MM.1S (cell line): Measurements from ENCODE around the gene CENPQ.
A peak's percentile ranks its signal among the peaks of the same experiment; 100 is the strongest.

ENCODE experiments used
- DNase-seq: peaks from one replicate; pipeline ENCODE4 v3.0.0-alpha.2; 2015
- H2AFZ ChIP-seq: fragments of 300-600 bp; sonication (generic); 2 replicates; pipeline ENCODE4 v1.6.0; 2016; ENCODE audit warnings: antibody characterized with exemption, low read length
- H3F3A ChIP-seq: fragments of 300-600 bp; sonication (generic); 2 replicates; pipeline ENCODE4 v1.6.1; 2016; ENCODE audit warnings: mild to moderate bottlenecking, antibody characterized with exemption, low read length, moderate library complexity, mixed read lengths; ENCODE audit not compliant: insufficient read depth
- H3K27ac ChIP-seq: fragments of 300-600 bp; sonication (generic); 2 replicates; pipeline ENCODE4 v1.5.1; 2016; ENCODE audit warnings: mild to moderate bottlenecking, low read length
- H3K27me3 ChIP-seq: fragments of 300-600 bp; sonication (generic); replicated peaks from 2 replicates; pipeline ENCODE4 v1.6.0; 2016; ENCODE audit warnings: low read length; ENCODE audit not compliant: insufficient read depth
- H3K36me3 ChIP-seq: fragments of 300-600 bp; sonication (generic); replicated peaks from 2 replicates; pipeline ENCODE4 v1.6.1; 2016; ENCODE audit warnings: mild to moderate bottlenecking, low read length, mixed read lengths; ENCODE audit not compliant: insufficient read depth
- H3K4me1 ChIP-seq: fragments of 300-600 bp; sonication (generic); 2 replicates; pipeline ENCODE4 v1.6.1; 2016; ENCODE audit warnings: low read length, mixed read lengths
- H3K4me2 ChIP-seq: fragments of 300-600 bp; sonication (generic); 2 replicates; pipeline ENCODE4 v1.6.0; 2016; ENCODE audit warnings: low read depth, low read length
- H3K4me3 ChIP-seq: fragments of 300-600 bp; sonication (generic); 2 replicates; pipeline ENCODE4 v1.5.1; 2016; ENCODE audit warnings: low read length, mixed read lengths
- H3K79me2 ChIP-seq: fragments of 300-600 bp; sonication (generic); 2 replicates; pipeline ENCODE4 v1.6.1; 2016; ENCODE audit warnings: mixed run types, low read length, mixed read lengths
- H3K9ac ChIP-seq: fragments of 300-600 bp; sonication (generic); 2 replicates; pipeline ENCODE4 v1.6.1; 2016; ENCODE audit warnings: low read length, mixed read lengths
- H3K9me2 ChIP-seq: fragments of 300-600 bp; sonication (generic); replicated peaks from 2 replicates; pipeline ENCODE4 v1.6.1; 2016; ENCODE audit warnings: mild to moderate bottlenecking, low read length, mixed read lengths; ENCODE audit not compliant: insufficient read depth
- H3K9me3 ChIP-seq: fragments of 300-600 bp; sonication (generic); replicated peaks from 2 replicates; pipeline ENCODE4 v1.6.1; 2016; ENCODE audit warnings: mild to moderate bottlenecking, low read length, mixed read lengths; ENCODE audit not compliant: insufficient read depth
- H4K20me1 ChIP-seq: fragments of 300-600 bp; sonication (generic); 2 replicates; pipeline ENCODE4 v1.6.1; 2016; ENCODE audit warnings: mild to moderate bottlenecking, low read length, moderate library complexity, mixed read lengths; ENCODE audit not compliant: insufficient read depth
- EZH2 ChIP-seq: fragments of 300-600 bp; sonication (generic); optimal IDR thresholded peaks from 2 replicates; pipeline ENCODE3; 2017; ENCODE audit warnings: low read depth, mild to moderate bottlenecking, antibody characterized with exemption, low read length, mixed read lengths
- EZH2phosphoT487 ChIP-seq: fragments of 300-600 bp; sonication (generic); IDR thresholded peaks from 2 replicates; pipeline ENCODE4 v1.6.1; 2018; ENCODE audit warnings: antibody characterized with exemption, low read length
- TF ChIP-seq, protein P1 (sequence below): fragments of 300-600 bp; sonication (generic); IDR thresholded peaks from 2 replicates; pipeline ENCODE4 v1.5.1; 2016; ENCODE audit warnings: antibody characterized with exemption, low read length, mixed read lengths

Gene CENPQ

DNA sequence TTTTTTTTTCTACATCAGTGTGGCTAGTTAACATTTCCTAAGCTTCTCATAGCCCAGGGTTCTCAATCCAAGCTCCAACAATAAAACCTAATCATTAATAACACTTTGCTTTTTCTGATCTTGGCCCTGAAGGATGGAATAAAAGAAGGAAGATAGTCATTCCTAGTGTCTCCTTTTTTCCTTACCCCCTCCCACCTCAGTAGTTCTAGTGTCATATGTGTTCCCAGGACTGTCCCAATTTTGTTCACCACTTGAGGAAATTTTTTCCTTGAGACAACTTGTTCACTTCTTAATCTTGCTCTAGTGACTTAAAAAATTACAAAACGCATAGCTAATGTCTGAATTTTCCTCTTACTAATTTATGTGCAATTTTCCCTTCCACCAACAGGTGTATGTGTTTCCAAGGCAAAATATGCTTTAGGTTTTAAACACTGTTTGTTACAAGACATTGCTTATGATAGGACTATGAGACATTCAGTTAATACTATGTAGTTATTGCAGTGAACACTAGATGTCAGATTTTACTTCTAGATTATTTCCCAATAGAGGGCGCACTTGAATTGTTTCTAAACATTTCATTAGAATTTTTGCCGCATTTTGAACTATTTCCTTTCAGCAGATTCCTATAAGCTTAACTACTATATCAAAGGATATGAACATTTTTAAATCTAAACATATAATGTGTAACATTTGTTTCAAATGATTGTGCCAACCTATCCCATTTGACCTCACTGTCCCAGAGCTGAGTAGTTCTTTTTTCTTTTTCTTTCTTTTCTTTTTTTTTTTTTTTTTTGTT, 68.8 kb downstream of the CENPQ start:
- DNase-seq: peak; percentile 85
- Histone ChIP-seq H3F3A (no peaks in the 10 kb centered on the region), H3K79me2 (no peaks in the 10 kb centered on the region), H3K9me3 (no peaks in the 10 kb centered on the region), H3K4me3 (peak overlapping the region; percentile 56), H3K4me1 (no peaks in the 10 kb centered on the region), H3K36me3 (no peaks in the 10 kb centered on the region), H3K27me3 (no peaks in the 10 kb centered on the region), H2AFZ (peak overlapping the region; percentile 73; the same call in 1 of the 2 replicates), H3K9ac (peak overlapping the region; percentile 41; the same call in 1 of the 2 replicates), H3K4me2 (peak overlapping the region; percentile 56; the same call in 1 of the 2 replicates), H3K9me2 (no peaks in the 10 kb centered on the region), H4K20me1 (no peaks in the 10 kb centered on the region), H3K27ac (no peak overlapping the region)
- TF ChIP-seq, protein P1, sequence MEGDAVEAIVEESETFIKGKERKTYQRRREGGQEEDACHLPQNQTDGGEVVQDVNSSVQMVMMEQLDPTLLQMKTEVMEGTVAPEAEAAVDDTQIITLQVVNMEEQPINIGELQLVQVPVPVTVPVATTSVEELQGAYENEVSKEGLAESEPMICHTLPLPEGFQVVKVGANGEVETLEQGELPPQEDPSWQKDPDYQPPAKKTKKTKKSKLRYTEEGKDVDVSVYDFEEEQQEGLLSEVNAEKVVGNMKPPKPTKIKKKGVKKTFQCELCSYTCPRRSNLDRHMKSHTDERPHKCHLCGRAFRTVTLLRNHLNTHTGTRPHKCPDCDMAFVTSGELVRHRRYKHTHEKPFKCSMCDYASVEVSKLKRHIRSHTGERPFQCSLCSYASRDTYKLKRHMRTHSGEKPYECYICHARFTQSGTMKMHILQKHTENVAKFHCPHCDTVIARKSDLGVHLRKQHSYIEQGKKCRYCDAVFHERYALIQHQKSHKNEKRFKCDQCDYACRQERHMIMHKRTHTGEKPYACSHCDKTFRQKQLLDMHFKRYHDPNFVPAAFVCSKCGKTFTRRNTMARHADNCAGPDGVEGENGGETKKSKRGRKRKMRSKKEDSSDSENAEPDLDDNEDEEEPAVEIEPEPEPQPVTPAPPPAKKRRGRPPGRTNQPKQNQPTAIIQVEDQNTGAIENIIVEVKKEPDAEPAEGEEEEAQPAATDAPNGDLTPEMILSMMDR: peak; percentile 98
- TF ChIP-seq EZH2phosphoT487 (no peak), EZH2 (no peak)

DNA sequence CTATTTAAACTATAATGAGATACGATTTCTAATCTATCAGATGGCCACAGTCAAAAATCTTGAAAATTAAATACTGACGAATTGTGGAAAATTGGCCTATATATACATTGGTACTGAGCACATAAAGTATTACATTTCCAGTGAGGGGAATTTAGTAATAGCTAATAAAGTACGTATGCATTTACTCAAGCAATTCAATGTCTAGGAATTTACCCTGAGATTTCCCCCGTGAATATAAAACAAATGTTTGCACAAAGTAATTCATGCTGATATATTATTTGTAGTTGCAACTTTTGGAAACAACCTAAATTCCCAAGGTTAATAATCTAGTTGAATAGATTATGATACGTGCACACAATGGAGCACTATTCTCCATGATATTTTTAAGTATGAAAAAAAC, 72.6 kb downstream of the CENPQ start:
- H2AFZ ChIP-seq: no peak overlapping the region
- H3K4me3 ChIP-seq: no peak overlapping the region
- no peaks in the 10 kb centered on the region for H4K20me1 ChIP-seq
- H3F3A ChIP-seq: no peaks in the 10 kb centered on the region
- H3K27me3 ChIP-seq: no peaks in the 10 kb centered on the region
- H3K27ac ChIP-seq: no peak overlapping the region
- H3K9me3 ChIP-seq: no peaks in the 10 kb centered on the region
- H3K36me3 ChIP-seq: no peaks in the 10 kb centered on the region
- H3K9ac ChIP-seq: no peak overlapping the region
- no peaks in the 10 kb centered on the region for H3K79me2 ChIP-seq
- no peak for DNase-seq
- no peaks in the 10 kb centered on the region for H3K9me2 ChIP-seq
- TF ChIP-seq, protein P1: no peak
- no peak for TF ChIP-seq EZH2
- no peak for TF ChIP-seq EZH2phosphoT487
- H3K4me2 ChIP-seq: no peak overlapping the region
- no peaks in the 10 kb centered on the region for H3K4me1 ChIP-seq

DNA sequence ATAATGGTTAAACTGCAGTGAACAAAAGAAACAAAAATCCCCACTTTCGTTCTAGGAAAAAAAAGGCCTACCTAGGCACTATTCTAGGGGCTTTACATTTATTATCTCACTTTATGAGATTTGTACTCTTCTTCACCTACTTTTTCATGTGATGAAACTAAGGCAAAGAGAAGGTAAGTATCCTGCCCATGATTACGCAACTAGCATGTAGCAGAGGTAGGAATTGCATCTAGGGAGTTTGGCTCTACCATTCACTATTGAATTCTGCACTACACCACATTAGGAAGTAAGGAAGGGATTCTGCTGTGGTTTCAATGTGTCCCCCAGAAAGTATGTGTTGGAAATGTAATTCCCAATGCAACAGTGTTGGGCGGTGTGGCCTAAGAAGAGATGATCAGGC, 75.9 kb downstream of the CENPQ start:
- no peak overlapping the region for H3K27ac ChIP-seq
- TF ChIP-seq EZH2phosphoT487 (no peak), EZH2 (no peak)
- TF ChIP-seq, protein P1: no peak
- H3K9me3 ChIP-seq: no peaks in the 10 kb centered on the region
- no peak overlapping the region for H3K4me2 ChIP-seq
- H3F3A ChIP-seq: no peaks in the 10 kb centered on the region
- no peaks in the 10 kb centered on the region for H3K27me3 ChIP-seq
- H3K79me2 ChIP-seq: no peaks in the 10 kb centered on the region
- H2AFZ ChIP-seq: no peak overlapping the region
- no peak overlapping the region for H3K9ac ChIP-seq
- no peak overlapping the region for H3K4me3 ChIP-seq
- no peaks in the 10 kb centered on the region for H3K9me2 ChIP-seq
- no peaks in the 10 kb centered on the region for H3K4me1 ChIP-seq
- no peak for DNase-seq
- H3K36me3 ChIP-seq: no peaks in the 10 kb centered on the region
- no peaks in the 10 kb centered on the region for H4K20me1 ChIP-seq
